Nephron progenitor cell (in vitro differentiated cells): ENCODE measurements around the gene NUP153.

Experiments used
- DNase-seq: peaks from one replicate; pipeline ENCODE4 v3.0.0; 2021
- H3K27ac Mint-ChIP-seq: 2 replicates; pipeline ENCODE4 v1.8.0; 2021; ENCODE audit warnings: mild to moderate bottlenecking, moderate library complexity, mixed read lengths
- H3K27me3 Mint-ChIP-seq: 2 replicates; pipeline ENCODE4 v1.8.0; 2021; ENCODE audit warnings: mild to moderate bottlenecking, low read depth, mixed read lengths; ENCODE audit not compliant: poor library complexity
- H3K36me3 Mint-ChIP-seq: 2 replicates; pipeline ENCODE4 v1.8.0; 2021; ENCODE audit warnings: low read depth, mixed read lengths
- H3K4me1 Mint-ChIP-seq: 2 replicates; pipeline ENCODE4 v1.8.0; 2021; ENCODE audit warnings: mixed read lengths
- H3K4me3 Mint-ChIP-seq: 2 replicates; pipeline ENCODE4 v1.8.0; 2021; ENCODE audit warnings: mild to moderate bottlenecking, moderate library complexity, mixed read lengths
- H3K9me3 Mint-ChIP-seq: 2 replicates; pipeline ENCODE4 v1.8.0; 2021; ENCODE audit warnings: mild to moderate bottlenecking, moderate library complexity, mixed read lengths
- CTCF ChIP-seq: fragments of 200-600 bp; sonication (generic); IDR thresholded peaks from 2 replicates; pipeline ENCODE4 v1.5.0; 2021; ENCODE audit warnings: antibody characterized with exemption

NUP153 gene

GRCh38 chr6:17600527-17601385 lies 106.0 kb downstream of the NUP153 start:
- Mint-ChIP-seq H3K4me3 (peak overlapping the region; percentile 94), H3K36me3 (peaks cover 25% of the 10 kb centered on the region), H3K9me3 (peaks cover 9% of the 10 kb centered on the region), H3K4me1 (peaks cover 31% of the 10 kb centered on the region), H3K27ac (peak overlapping the region; percentile 47), H3K27me3 (no peaks in the 10 kb centered on the region)
- no peak for TF ChIP-seq CTCF
- DNase-seq, result peak; percentile 65

GRCh38 chr6:17599877-17600526 lies 106.7 kb downstream of the NUP153 start, which contains the start of gene FAM8A1:
Gene FAM8A1 (plus strand): TSS chr6:17600302. CDS start chr6:17600410, 108 bp downstream.
- Mint-ChIP-seq H3K36me3 (peaks cover 17% of the 10 kb centered on the region), H3K27me3 (no peaks in the 10 kb centered on the region), H3K4me3 (peak within 1 kb of the TSS; percentile 94), H3K9me3 (peaks cover 9% of the 10 kb centered on the region), H3K27ac (peak within 1 kb of the TSS; percentile 47), H3K4me1 (peaks cover 31% of the 10 kb centered on the region)
- TF ChIP-seq CTCF, result peak; percentile 10
- peak; percentile 93 for DNase-seq

GRCh38 chr6:17596085-17596484 lies 110.6 kb downstream of the NUP153 start:
- peaks cover 9% of the 10 kb centered on the region for H3K9me3 Mint-ChIP-seq
- H3K4me3 Mint-ChIP-seq, result no peak overlapping the region
- peaks cover 3% of the 10 kb centered on the region for H3K27me3 Mint-ChIP-seq
- TF ChIP-seq CTCF, result no peak
- H3K27ac Mint-ChIP-seq, result no peak overlapping the region
- H3K4me1 Mint-ChIP-seq, result peaks cover 2% of the 10 kb centered on the region
- H3K36me3 Mint-ChIP-seq, result no peaks in the 10 kb centered on the region
- no peak for DNase-seq

GRCh38 chr6:17593246-17593645 lies 113.5 kb downstream of the NUP153 start:
- H3K4me3 Mint-ChIP-seq, result no peak overlapping the region
- H3K27me3 Mint-ChIP-seq, result peaks cover 7% of the 10 kb centered on the region
- no peaks in the 10 kb centered on the region for H3K4me1 Mint-ChIP-seq
- DNase-seq, result no peak
- H3K36me3 Mint-ChIP-seq, result no peaks in the 10 kb centered on the region
- no peak for TF ChIP-seq CTCF
- H3K9me3 Mint-ChIP-seq, result peaks cover 4% of the 10 kb centered on the region
- no peak overlapping the region for H3K27ac Mint-ChIP-seq

- Mint-ChIP-seq H3K4me1 (no peaks in the 10 kb centered on the region), H3K27me3 (peaks cover 7% of the 10 kb centered on the region), H3K27ac (no peak overlapping the region), H3K36me3 (no peaks in the 10 kb centered on the region), H3K4me3 (no peak overlapping the region), H3K9me3 (no peaks in the 10 kb centered on the region)
- TF ChIP-seq CTCF, result no peak
- no peak for DNase-seq
Measured at GRCh38 chr6:17591287-17591686, 115.4 kb downstream of the NUP153 start.
